Hypothalamus (tissue), 51 donors: ENCODE results near the gene HSH2D.

ENCODE experiments used
- DNase-seq, 51 donors: peaks; one replicate each; lab custom pipeline; 2025; lab: John Stamatoyannopoulos, UW

HSH2D gene

GRCh38 chr19:16207490-16208025, 64.1 kb downstream of the HSH2D start:
- DNase-seq, result no peak
